HG03103 (cell line): ENCODE measurements around the gene KNG1.
"Not testable (repeated sequence)": the region's sequence is repeated elsewhere in the genome, so short reads cannot be mapped to it uniquely, and the experiment has no call there.

Experiments
- ATAC-seq: cut with Tn5 transposase; IDR thresholded peaks from one replicate; pipeline ENCODE4 v1.9.1; 2021; ENCODE audit warnings: low read depth; ENCODE audit not compliant: unreplicated experiment

The KNG1 gene

DNA sequence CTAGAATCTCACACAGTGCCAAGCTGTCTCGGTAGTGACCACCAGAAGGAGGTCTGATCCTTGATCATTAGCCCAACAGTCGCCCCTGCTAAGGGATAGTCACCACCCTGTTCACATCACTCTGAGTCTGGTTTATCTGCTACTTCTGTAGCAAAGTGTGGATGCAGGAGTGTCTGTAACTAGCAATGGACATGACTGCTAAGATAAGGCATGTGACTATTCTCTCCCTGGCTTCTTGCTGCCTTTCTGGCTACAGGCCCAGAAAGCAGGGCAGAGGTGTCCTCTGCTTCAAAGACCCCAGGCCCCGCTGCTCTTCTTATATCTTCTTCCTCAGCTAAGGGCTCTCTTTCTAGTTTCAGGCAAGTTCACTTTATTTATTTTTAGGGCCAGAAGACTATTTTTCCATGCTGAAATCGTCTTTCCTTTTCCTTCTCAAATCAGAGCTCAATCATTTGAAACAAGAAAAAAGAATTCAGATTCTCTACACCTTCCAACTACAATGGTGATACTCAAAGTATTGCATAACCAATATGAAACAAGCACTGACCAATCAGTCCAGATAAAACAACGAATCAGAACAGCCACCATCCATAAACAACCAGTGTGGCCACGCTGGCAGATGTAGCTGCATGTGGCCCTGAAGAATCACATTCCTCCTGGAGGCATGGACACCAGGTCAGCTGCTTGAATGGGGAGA lies 8.0 kb upstream of the KNG1 start:
- ATAC-seq: no peak

DNA sequence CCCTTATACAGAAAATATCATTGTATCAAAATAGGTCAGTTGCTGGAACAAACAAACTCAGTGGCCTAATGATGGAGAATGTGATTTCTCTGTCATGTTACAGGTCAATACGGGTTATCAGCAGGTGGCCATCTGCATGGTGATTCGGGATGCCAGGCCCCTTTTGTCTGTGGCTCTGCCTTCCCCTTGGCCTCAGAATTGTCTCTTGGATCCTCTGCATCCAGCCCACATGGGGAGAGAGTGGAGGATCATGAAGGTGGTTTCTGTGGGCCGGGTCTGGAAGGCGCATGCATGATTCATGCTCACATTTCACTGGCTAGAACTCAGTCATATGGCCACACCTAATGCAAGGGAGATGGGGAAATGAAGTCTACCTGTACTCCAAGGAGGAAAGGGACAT lies 6.5 kb upstream of the KNG1 start:
- not testable (repeated sequence) for ATAC-seq

GRCh38 chr3:186713499-186713898 lies 3.7 kb upstream of the KNG1 start:
- ATAC-seq: no peak

DNA sequence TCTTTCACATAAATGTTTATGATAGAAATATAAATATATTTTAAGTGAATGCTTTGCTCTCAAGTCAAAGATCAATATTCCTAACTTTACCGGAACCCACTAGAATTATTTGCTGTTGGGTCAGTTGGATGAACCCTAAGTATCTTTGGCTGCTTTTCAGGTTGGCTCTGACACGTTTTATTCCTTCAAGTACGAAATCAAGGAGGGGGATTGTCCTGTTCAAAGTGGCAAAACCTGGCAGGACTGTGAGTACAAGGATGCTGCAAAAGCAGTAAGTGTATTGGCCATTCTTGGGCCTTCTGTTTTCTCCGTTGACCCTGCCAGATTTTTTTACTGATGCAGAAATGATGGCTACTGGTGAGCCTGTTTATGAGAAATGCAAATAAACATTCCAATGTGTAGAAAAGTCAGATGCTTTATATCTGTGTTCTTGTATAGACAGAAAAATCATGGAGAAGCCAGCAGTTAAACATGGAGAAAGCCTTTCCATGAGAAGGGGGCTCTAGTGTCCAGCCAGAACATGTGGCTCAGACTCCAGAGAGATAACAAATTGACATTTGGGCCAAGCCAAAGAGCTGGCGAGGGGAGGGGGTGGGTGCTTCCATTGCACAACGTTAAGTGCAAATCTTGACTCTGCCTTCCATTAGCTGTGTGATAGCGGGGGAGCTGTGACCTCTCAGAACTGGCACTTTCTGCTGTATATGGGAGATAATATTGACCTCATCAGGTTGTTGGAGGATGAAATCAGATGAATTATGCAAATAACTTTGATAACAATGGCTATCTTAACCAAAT lies 3.0 kb downstream of the KNG1 start:
- ATAC-seq: no peak

DNA sequence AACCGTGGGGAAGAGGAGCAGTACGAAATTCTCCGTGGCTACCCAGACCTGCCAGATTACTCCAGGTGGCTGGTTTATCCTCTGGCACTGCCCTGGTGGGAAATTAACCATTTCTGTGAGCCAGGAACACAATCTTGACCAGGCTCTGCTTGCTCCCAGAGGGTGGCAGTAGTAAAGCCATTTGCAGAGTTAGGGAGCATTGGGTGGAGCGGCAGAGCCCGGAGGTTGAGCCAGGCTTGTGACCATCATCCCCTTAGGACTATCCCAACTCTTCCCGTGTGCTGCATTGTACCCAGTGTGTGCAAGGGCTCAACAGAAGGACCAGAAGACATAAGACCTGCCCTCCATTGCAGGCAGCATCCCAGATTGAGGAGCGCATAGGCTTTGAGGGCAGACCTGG lies 5.3 kb downstream of the KNG1 start:
- no peak for ATAC-seq

DNA sequence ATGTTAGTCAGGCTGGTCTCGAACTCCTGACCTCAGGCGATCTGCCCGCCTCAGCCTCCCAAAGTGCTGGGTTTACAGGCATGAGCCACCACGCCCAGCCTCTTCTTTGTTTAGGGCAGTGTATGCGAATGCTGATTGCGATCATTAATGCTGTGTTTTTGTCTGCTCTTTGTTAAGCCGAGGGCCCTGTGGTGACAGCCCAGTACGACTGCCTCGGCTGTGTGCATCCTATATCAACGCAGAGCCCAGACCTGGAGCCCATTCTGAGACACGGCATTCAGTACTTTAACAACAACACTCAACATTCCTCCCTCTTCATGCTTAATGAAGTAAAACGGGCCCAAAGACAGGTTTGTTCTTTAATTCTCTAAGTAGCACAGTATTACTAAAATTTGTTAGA lies 7.8 kb downstream of the KNG1 start:
- no peak for ATAC-seq

DNA sequence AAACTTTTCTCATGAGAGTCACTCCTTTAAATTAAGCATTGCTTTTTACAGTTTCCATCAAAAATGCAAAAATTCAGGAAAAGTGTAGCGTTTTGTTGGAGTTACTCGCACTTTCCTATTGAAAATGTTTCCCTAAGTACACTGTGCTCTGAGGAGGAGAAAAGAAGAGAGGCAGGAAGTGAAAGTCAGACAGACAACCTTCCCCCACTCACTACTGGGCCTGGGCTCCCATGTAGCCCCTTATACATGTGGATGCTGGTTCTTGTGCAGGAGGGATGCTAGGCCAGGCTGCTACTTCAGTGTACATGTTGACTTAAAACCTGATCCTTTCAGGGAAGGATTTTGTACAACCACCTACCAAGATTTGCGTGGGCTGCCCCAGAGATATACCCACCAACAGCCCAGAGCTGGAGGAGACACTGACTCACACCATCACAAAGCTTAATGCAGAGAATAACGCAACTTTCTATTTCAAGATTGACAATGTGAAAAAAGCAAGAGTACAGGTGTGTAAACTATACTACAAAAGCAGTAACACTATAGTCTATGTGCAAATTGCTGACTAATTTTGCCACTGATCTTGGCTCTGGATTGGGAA lies 15.1 kb downstream of the KNG1 start:
- ATAC-seq: no peak

DNA sequence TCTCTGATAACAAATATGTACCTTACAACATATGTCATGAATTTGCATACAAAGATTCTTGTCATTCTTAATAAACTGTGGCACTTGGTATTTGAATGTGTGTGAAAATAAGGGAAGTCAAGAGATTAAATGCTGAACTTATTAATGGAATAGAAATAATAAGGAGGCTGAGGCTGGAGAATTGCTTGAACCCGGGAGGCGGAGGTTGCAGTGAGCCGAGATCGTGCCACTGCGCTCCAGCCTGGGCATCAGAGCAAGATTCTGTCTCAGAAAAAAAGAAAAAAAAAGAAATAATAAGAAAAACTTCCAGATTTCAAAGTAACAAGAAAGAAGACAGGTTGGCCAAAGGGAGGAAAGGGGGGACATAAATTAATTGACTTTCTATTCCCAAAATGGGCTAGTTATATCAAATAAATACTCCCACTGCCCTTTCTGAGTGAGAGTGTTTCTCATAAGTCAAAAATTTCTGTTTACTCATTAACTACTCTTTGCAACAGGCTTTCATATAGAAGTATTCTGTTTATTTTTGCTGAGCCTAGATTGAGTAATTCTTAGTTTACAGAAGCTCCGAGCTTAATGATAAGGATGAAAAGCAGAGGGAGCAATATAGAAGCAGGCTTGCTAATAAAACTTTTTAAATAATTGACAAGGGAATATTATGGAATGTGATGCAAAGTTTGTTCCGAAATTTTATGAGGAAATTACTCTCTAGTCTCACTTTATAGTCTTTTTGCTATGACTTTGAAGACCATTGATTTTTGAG lies 25.6 kb downstream of the KNG1 start:
- no peak for ATAC-seq

DNA sequence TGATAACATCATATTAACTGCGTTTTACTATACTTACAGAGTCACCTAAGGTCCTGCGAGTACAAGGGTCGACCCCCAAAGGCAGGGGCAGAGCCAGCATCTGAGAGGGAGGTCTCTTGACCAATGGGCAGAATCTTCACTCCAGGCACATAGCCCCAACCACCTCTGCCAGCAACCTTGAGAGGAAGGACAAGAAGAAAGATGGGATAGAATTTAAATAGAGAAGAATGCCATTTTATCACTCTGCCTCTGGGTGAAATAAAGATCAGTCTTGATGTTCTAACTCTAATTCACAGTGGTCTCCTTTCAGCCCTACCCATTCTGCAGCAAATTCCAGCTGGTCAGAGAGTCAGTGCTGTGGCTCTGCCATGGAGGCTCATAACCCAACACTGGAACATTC lies 26.5 kb downstream of the KNG1 start:
- no peak for ATAC-seq

- ATAC-seq: no peak
These were observed 28.8 kb downstream of the KNG1 start for GRCh38 chr3:186746008-186746407.

DNA sequence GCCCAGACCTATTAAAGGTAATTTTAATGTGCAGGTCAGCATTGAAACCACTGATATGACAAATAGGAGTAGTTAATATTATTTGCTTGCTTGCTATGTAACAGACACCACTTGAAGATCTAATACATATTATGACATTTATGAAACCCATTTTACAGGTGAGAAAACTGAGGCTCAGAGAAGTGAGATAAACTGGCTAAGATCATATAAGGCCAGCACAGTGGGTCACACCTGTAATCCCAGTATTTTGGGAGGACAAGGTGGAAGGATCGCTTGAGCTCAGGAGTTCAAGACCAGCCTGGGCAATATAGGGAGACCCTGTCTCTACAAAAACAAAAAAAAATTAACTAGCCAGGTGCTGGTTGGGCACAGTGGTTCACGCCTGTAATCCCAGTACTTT lies 33.2 kb downstream of the KNG1 start:
- ATAC-seq: no peak

- no peak for ATAC-seq
These were observed 34.3 kb downstream of the KNG1 start for GRCh38 chr3:186751480-186751879.

- ATAC-seq: no peak
These were observed 36.8 kb downstream of the KNG1 start for GRCh38 chr3:186754006-186754405.

DNA sequence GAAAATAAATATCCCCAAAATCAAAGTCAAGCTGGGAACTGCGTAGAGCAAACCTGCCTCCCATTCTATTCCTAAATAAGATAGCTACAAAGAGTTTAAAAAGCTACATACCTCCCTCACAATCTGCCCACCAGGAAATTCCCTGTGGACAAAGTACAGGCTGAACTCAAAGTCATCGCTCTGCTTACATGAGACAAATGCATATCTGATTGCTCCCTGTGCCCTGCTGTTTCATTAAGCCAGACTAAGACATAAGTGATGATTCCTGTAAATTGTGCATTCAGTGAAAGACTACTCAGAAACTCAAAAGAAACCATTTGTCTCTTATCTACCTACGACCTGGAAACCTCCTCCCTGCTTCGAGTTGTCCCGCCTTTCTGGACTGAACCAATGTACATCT lies 37.7 kb downstream of the KNG1 start:
- no peak for ATAC-seq

GRCh38 chr3:186757214-186757613 lies 40.1 kb downstream of the KNG1 start:
- ATAC-seq: no peak

DNA sequence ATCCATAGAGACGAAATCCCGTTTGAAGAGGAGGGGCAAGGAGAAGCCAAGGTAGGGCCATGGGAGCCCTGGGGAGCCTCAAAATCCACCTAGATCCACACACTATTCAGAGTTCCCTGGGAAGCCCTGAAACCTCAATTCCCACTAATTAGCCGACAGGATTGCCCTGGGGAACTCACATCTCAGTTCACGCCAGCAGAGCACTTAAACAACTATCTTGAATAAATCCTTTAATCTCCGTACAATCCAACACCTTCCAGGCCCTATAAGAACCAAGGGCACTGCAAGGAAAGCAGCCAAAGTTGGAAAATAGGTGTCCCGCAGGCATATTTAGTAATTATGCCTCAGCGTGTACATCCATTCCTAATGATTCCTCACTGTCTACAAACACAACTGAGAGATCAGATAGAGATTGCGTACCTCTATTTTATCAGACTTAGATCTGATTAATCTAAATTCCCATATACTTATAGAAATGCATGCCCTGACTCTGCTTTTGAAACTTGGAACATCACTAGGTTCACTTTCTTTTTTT lies 40.6 kb downstream of the KNG1 start:
- ATAC-seq: no peak

GRCh38 chr3:186759231-186759930 lies 42.2 kb downstream of the KNG1 start:
- no peak for ATAC-seq

DNA sequence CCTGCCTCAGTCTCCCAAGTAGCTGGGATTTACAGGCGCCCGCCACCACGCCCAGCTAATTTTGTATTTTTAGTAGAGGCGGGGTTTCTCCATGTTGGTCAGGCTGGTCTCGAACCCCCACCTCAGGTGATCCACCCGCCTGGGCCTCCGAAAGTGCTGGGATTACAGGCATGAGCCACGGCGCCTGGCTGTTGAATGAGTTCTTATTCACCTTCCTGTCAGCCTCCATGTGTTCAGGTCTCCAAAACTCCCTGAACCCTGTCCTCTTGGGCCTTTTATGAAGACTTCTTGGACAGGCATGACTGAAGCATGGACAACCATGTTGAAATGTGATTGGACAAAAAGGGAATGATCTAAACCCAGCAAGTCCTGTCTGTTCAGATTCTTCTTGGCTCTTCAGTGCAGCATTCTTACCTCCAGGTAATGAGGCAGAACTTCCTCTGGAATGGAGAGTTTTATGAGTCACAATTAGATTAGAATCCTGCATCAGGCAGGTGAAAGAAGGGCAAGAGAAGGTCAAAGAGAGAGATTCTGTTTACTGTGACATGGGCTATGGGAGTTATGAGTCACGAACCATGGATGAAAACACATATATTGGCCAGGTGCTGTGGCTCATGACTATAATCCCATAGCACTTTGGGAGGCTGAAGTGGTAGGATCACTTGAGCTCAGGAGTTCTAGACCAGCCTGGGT lies 43.1 kb downstream of the KNG1 start:
- ATAC-seq: no peak

DNA sequence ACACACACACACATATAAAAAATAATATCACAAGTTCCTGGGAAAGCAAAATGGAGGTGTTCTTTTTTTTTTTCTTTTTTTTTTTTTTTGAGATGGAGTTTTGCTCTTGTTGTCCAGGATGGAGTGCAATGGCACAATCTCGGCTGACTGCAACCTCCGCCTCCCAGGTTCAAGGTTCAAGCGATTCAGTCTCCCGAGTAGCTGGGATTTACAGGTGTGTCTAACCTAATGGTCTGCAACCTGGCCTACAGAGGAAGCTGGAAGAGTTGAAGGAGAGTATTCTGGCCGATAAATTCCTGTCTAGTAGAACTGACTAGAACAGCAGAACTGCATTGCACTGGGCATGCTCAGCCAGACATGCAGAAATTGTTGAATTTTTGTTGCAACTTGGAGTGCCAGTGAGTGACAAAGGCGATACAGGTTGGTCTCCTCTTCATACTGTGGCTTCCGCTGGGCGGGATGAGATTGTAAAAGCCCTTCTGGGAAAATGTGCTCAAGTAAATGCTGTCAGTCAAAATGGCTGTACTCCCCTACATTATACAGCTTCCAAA lies 43.8 kb downstream of the KNG1 start:
- ATAC-seq: no peak
